ENCODE measurements around the gene METTL16. TPM values are rescaled to one million over a fixed set of nuclear protein-coding genes. Genes with fewer than 3 reads are reported as not detected.

Gene METTL16
- total and polyA plus RNA-seq, 2 experiments from 2014 or later: 40.1 to 80.8 TPM

DNA sequence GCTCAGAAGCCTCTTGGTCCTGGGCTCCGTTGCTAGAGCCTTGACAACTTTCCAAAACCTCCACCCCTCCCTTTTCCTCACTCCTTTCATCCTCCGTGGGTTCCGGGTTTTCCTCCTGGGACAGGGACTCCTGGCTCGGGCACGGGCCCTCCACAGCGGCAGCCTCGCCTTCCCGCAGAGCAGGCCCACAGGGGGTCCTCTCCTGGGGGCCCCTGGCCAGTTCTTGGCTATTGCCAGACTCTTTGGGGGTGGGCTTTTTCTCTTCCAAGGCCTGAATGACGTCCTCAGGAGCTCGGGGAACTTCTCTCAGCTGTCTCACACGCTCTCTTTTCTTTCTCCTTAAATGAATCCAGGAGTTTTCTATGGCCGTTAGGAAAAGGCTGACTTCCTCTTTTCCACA is 91.5 kb downstream of the METTL16 start (continued):
- TF ChIP-seq EZH2 (IDR thresholded peaks at IDR 0.05; ENCODE audit: low read depth, unreplicated experiment) (no peak), STAT1 (IDR thresholded peaks at IDR 0.05; ENCODE audit: unreplicated experiment) (no peak), ZNF114 (CRISPR knock-in tag; IDR thresholded peaks at IDR 0.05) (no peak), EZH2phosphoT487 (IDR thresholded peaks at IDR 0.05; ENCODE audit: unreplicated experiment) (no peak), ZNF331 (CRISPR knock-in tag; IDR thresholded peaks at IDR 0.05; ENCODE audit: low read depth) (no peak), NANOG (IDR thresholded peaks at IDR 0.05; ENCODE audit: borderline replicate concordance) (no peak)
- TF ChIP-seq, protein P1, sequence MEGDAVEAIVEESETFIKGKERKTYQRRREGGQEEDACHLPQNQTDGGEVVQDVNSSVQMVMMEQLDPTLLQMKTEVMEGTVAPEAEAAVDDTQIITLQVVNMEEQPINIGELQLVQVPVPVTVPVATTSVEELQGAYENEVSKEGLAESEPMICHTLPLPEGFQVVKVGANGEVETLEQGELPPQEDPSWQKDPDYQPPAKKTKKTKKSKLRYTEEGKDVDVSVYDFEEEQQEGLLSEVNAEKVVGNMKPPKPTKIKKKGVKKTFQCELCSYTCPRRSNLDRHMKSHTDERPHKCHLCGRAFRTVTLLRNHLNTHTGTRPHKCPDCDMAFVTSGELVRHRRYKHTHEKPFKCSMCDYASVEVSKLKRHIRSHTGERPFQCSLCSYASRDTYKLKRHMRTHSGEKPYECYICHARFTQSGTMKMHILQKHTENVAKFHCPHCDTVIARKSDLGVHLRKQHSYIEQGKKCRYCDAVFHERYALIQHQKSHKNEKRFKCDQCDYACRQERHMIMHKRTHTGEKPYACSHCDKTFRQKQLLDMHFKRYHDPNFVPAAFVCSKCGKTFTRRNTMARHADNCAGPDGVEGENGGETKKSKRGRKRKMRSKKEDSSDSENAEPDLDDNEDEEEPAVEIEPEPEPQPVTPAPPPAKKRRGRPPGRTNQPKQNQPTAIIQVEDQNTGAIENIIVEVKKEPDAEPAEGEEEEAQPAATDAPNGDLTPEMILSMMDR (conservative IDR thresholded peaks at IDR 0.05; ENCODE audit: low read depth in 2 of 2): no peak

DNA sequence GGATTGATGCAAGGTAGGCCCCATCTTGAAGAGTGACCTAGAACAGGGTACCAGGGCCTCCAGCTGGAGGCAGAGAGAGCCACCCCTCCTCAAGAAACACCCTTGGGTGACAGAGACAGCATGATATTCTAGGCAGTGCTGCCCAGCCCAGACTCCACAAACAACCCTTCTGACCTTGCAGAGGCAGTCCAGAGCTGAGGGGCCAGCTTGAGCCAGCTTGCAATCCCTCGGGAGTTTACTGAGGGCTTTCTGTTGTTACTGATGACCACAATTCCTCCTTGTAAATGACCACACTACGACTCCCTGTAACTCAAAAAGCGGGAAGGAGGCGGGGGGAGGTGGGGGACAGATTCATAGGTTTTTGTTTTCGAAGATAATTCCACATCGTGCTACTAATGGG is 92.2 kb downstream of the METTL16 start:
- H3K4me3 Mint-ChIP-seq: no peak overlapping the region
- H2AFZ ChIP-seq: no peak overlapping the region
- peaks cover 41% of the 10 kb centered on the region for H3K36me3 Mint-ChIP-seq (ENCODE audit: low read depth)
- H3K79me2 ChIP-seq (replicated peaks; ENCODE audit: insufficient read depth): no peaks in the 10 kb centered on the region; the same call in 1 of the 2 replicates
- H3K27ac ChIP-seq (ENCODE audit: low read depth): no peak overlapping the region
- no peaks in the 10 kb centered on the region for H3K9me2 ChIP-seq (ENCODE audit: insufficient read depth)
- H3K36me3 ChIP-seq (ENCODE audit: insufficient read depth): peaks cover 18% of the 10 kb centered on the region
- H3K27me3 ChIP-seq (ENCODE audit: insufficient read depth): no peaks in the 10 kb centered on the region
- DNase-seq (ENCODE audit: low spot score): no peak
- H3K27me3 Mint-ChIP-seq (ENCODE audit: insufficient read depth, low read depth, poor library complexity): peaks cover 8% of the 10 kb centered on the region
- no peak overlapping the region for H3K27ac Mint-ChIP-seq
- H3K9me3 Mint-ChIP-seq: no peaks in the 10 kb centered on the region
- H3K4me2 ChIP-seq: no peak overlapping the region
- ATAC-seq: no peak
- H3K4me1 Mint-ChIP-seq: no peaks in the 10 kb centered on the region; the same call in 2 of the 3 replicates
- no peak overlapping the region for H3K4me3 ChIP-seq
- peaks cover 14% of the 10 kb centered on the region; the same call in 1 of the 2 replicates for H4K20me1 ChIP-seq (replicated peaks; ENCODE audit: insufficient read depth)
- H3K4me1 ChIP-seq (ENCODE audit: insufficient read depth): no peaks in the 10 kb centered on the region
- peaks cover 20% of the 10 kb centered on the region for H3F3A ChIP-seq (replicated peaks; ENCODE audit: low read depth)
- TF ChIP-seq EZH2 (IDR thresholded peaks at IDR 0.05; ENCODE audit: low read depth, unreplicated experiment) (no peak), ZNF114 (CRISPR knock-in tag; IDR thresholded peaks at IDR 0.05) (no peak), ZNF331 (CRISPR knock-in tag; IDR thresholded peaks at IDR 0.05; ENCODE audit: low read depth) (no peak), JUNB (IDR thresholded peaks at IDR 0.05; ENCODE audit: unreplicated experiment) (no peak), CREB1 (CRISPR knock-in tag; IDR thresholded peaks at IDR 0.05; ENCODE audit: low read depth) (no peak), NANOG (IDR thresholded peaks at IDR 0.05; ENCODE audit: borderline replicate concordance) (no peak), EZH2phosphoT487 (IDR thresholded peaks at IDR 0.05; ENCODE audit: unreplicated experiment) (no peak), POLR2AphosphoS5 (IDR thresholded peaks at IDR 0.05; ENCODE audit: low read depth) (no peak), STAT1 (IDR thresholded peaks at IDR 0.05; ENCODE audit: unreplicated experiment) (no peak)
- TF ChIP-seq, protein P2, sequence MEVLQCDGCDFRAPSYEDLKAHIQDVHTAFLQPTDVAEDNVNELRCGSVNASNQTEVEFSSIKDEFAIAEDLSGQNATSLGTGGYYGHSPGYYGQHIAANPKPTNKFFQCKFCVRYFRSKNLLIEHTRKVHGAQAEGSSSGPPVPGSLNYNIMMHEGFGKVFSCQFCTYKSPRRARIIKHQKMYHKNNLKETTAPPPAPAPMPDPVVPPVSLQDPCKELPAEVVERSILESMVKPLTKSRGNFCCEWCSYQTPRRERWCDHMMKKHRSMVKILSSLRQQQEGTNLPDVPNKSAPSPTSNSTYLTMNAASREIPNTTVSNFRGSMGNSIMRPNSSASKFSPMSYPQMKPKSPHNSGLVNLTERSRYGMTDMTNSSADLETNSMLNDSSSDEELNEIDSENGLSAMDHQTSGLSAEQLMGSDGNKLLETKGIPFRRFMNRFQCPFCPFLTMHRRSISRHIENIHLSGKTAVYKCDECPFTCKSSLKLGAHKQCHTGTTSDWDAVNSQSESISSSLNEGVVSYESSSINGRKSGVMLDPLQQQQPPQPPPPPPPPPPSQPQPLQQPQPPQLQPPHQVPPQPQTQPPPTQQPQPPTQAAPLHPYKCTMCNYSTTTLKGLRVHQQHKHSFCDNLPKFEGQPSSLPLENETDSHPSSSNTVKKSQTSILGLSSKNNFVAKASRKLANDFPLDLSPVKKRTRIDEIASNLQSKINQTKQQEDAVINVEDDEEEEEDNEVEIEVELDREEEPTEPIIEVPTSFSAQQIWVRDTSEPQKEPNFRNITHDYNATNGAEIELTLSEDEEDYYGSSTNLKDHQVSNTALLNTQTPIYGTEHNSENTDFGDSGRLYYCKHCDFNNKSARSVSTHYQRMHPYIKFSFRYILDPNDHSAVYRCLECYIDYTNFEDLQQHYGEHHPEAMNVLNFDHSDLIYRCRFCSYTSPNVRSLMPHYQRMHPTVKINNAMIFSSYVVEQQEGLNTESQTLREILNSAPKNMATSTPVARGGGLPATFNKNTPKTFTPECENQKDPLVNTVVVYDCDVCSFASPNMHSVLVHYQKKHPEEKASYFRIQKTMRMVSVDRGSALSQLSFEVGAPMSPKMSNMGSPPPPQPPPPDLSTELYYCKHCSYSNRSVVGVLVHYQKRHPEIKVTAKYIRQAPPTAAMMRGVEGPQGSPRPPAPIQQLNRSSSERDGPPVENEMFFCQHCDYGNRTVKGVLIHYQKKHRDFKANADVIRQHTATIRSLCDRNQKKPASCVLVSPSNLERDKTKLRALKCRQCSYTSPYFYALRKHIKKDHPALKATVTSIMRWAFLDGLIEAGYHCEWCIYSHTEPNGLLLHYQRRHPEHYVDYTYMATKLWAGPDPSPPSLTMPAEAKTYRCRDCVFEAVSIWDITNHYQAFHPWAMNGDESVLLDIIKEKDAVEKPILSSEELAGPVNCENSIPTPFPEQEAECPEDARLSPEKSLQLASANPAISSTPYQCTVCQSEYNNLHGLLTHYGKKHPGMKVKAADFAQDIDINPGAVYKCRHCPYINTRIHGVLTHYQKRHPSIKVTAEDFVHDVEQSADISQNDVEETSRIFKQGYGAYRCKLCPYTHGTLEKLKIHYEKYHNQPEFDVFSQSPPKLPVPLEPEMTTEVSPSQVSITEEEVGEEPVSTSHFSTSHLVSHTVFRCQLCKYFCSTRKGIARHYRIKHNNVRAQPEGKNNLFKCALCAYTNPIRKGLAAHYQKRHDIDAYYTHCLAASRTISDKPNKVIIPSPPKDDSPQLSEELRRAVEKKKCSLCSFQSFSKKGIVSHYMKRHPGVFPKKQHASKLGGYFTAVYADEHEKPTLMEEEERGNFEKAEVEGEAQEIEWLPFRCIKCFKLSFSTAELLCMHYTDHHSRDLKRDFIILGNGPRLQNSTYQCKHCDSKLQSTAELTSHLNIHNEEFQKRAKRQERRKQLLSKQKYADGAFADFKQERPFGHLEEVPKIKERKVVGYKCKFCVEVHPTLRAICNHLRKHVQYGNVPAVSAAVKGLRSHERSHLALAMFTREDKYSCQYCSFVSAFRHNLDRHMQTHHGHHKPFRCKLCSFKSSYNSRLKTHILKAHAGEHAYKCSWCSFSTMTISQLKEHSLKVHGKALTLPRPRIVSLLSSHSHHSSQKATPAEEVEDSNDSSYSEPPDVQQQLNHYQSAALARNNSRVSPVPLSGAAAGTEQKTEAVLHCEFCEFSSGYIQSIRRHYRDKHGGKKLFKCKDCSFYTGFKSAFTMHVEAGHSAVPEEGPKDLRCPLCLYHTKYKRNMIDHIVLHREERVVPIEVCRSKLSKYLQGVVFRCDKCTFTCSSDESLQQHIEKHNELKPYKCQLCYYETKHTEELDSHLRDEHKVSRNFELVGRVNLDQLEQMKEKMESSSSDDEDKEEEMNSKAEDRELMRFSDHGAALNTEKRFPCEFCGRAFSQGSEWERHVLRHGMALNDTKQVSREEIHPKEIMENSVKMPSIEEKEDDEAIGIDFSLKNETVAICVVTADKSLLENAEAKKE (CRISPR knock-in tag; IDR thresholded peaks at IDR 0.05): no peak
- TF ChIP-seq, protein P1 (conservative IDR thresholded peaks at IDR 0.05; ENCODE audit: low read depth in 2 of 2): no peak
- TF ChIP-seq, protein P3, sequence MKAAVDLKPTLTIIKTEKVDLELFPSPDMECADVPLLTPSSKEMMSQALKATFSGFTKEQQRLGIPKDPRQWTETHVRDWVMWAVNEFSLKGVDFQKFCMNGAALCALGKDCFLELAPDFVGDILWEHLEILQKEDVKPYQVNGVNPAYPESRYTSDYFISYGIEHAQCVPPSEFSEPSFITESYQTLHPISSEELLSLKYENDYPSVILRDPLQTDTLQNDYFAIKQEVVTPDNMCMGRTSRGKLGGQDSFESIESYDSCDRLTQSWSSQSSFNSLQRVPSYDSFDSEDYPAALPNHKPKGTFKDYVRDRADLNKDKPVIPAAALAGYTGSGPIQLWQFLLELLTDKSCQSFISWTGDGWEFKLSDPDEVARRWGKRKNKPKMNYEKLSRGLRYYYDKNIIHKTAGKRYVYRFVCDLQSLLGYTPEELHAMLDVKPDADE (IDR thresholded peaks at IDR 0.05): no peak

All from GM23338 (cell line).